Karpas-422 (cell line): ENCODE data around the gene RBMS3. TPM values are rescaled to one million over a fixed set of nuclear protein-coding genes. Genes with fewer than 3 reads are reported as not detected.
"Not testable (repeated sequence)": the region's sequence is repeated elsewhere in the genome, so short reads cannot be mapped to it uniquely, and the experiment has no call there.

Experiments used
- DNase-seq: peaks from one replicate; pipeline ENCODE4 v3.0.0-alpha.2; 2015
- H2AFZ ChIP-seq: fragments of 200-600 bp; sonication (generic); 2 replicates; pipeline ENCODE4 v1.6.1; 2014; ENCODE audit warnings: antibody characterized with exemption, low read length, mixed read lengths
- H3K27ac ChIP-seq: fragments of 200-600 bp; sonication (generic); 2 replicates; pipeline ENCODE4 v1.5.1; 2014; ENCODE audit warnings: mild to moderate bottlenecking, low read length, moderate library complexity
- H3K27me3 ChIP-seq: fragments of 200-600 bp; sonication (generic); 2 replicates; pipeline ENCODE4 v1.6.1; 2014; ENCODE audit warnings: low read length, mixed read lengths
- H3K36me3 ChIP-seq: fragments of 200-600 bp; sonication (generic); 2 replicates; pipeline ENCODE4 v1.6.1; 2014; ENCODE audit warnings: low read length, mixed read lengths; ENCODE audit not compliant: insufficient read depth
- H3K4me1 ChIP-seq: fragments of 200-600 bp; sonication (generic); 2 replicates; pipeline ENCODE4 v1.6.1; 2014; ENCODE audit warnings: mild to moderate bottlenecking, low read length, mixed read lengths
- H3K4me2 ChIP-seq: fragments of 200-600 bp; sonication (generic); 2 replicates; pipeline ENCODE4 v1.6.1; 2014; ENCODE audit warnings: low read length, low read depth, mild to moderate bottlenecking; ENCODE audit not compliant: poor library complexity, severe bottlenecking
- H3K4me3 ChIP-seq: fragments of 200-600 bp; sonication (generic); 2 replicates; pipeline ENCODE4 v1.5.1; 2014; ENCODE audit warnings: mild to moderate bottlenecking, antibody characterized with exemption, low read length, mixed read lengths
- H3K79me2 ChIP-seq: fragments of 200-600 bp; sonication (generic); 2 replicates; pipeline ENCODE4 v1.6.1; 2014; ENCODE audit warnings: mild to moderate bottlenecking, low read length, mixed read lengths
- H3K9ac ChIP-seq: fragments of 200-600 bp; sonication (generic); 2 replicates; pipeline ENCODE4 v1.6.0; 2014; ENCODE audit warnings: low read length
- H3K9me2 ChIP-seq: fragments of 200-600 bp; sonication (generic), shearing (Covaris generic); replicated peaks from 2 replicates; pipeline ENCODE4 v1.6.0; 2014; ENCODE audit warnings: mild to moderate bottlenecking, low read length, moderate library complexity; ENCODE audit not compliant: insufficient read depth
- H3K9me3 ChIP-seq: fragments of 300-700, 200-600 bp; sonication (generic); 2 replicates; pipeline ENCODE4 v1.6.1; 2014; ENCODE audit warnings: low read length, mixed read lengths
- H4K20me1 ChIP-seq: fragments of 200-600 bp; sonication (generic); 2 replicates; pipeline ENCODE4 v1.6.1; 2014; ENCODE audit warnings: mild to moderate bottlenecking, antibody characterized with exemption, low read length, low read depth; ENCODE audit not compliant: insufficient read depth
- total RNA-seq: library from RNA; depleted of rRNA; stranded (reverse); fragments of >200 nt; shearing (Covaris generic); gene quantifications from 2 replicates; pipeline ENCODE4 v1.2.3, GENCODE V29; 2014; ENCODE audit warnings: low replicate concordance

RBMS3 gene
- total RNA-seq, 1 experiment from 2014 or later, result not detected

DNA sequence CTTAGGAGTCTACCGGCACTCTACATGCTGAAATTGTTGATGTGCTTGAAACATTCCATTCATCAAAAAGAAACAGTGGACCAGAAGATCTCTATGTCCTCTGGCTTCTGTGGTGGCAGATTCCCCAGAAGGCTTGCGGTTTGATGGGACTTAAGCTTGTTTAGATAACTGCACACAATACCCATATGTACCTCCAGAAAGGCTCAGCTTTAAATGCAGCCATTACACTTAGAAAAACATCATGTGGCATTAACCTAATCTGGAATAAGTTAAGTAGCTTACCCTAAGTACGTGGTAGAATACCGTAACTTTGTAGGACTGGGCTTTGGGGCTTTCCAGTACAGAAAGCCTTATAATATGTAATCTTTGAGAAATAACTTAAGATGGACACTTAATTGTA is 187.3 kb downstream of the RBMS3 start:
- Histone ChIP-seq H4K20me1 (no peaks in the 10 kb centered on the region), H3K9me2 (0 out of 2 replicates have a peak, but pooled peaks cover 3% of the 10 kb centered on the region), H3K9ac (no peak overlapping the region), H3K36me3 (no peaks in the 10 kb centered on the region), H3K4me1 (no peaks in the 10 kb centered on the region), H3K27me3 (no peaks in the 10 kb centered on the region), H2AFZ (no peak overlapping the region), H3K9me3 (peaks cover 16% of the 10 kb centered on the region; the same call in 1 of the 2 replicates), H3K4me3 (no peak overlapping the region), H3K79me2 (no peaks in the 10 kb centered on the region), H3K27ac (no peak overlapping the region), H3K4me2 (no peak overlapping the region)
- no peak for DNase-seq

DNA sequence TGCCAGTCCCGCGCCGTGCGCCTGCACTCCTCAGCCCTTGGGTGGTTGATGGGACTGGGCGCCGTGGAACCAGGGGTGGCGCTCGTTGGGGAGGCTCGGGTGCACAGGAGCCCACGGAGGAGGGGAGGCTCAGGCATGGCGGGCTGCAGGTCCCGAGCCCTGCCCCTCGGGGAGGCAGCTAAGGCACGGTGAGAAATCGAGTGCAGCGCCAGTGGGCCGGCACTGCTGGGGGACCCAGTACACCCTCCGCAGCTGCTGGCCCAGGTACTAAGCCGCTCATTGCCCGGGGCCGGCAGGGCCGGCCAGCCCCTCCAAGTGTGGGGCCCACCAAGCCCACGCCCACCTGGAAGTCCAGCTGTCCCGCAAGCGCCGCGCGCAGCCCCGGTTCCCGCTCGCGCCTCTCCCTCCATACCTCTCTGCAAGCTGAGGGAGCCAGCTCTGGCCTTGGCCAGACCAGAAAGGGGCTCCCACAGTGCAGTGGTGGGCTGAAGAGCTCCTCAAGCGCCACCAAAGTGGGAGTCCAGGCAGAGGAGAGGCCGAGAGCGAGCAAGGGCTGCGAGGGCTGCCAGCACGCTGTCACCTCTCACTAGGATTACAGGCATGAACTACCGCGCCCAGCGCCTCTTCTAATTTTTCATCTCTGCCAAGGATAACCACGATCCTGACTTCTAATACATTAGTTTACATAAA is 192.8 kb downstream of the RBMS3 start:
- DNase-seq, H3K27ac ChIP-seq, H3K4me1 ChIP-seq, H3K27me3 ChIP-seq, H3K9me3 ChIP-seq, H3K9ac ChIP-seq, H3K4me2 ChIP-seq, H3K4me3 ChIP-seq, H3K79me2 ChIP-seq, H2AFZ ChIP-seq, H3K9me2 ChIP-seq, H4K20me1 ChIP-seq, H3K36me3 ChIP-seq: not testable (repeated sequence)

DNA sequence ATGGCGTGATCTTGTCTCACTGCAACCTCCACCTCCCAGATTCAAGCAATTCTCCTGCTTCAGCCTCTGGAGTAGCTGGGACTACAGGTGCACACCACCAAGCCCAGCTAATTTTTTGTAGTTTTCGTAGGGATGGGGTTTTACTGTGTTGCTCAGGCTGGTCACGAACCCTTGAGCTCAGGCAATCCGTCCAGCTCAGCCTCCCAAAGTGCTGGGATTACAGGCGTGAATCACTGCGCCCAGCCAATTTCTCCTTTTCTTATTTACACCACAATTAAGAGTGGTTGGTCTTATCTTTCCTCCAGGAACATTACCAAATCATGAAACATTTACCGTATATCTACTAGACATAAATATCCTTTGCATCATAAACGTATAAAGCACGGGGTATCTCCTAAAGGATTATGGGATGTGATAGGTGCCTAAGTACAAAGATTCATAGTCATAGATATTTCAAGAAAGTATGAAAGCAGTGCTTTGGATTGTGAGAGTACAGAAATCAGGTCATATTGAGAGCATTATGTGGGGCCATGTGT is 194.5 kb downstream of the RBMS3 start:
- H3K4me3 ChIP-seq, result no peak overlapping the region
- no peak overlapping the region for H3K4me2 ChIP-seq
- no peaks in the 10 kb centered on the region for H3K79me2 ChIP-seq
- H3K4me1 ChIP-seq, result no peaks in the 10 kb centered on the region
- no peaks in the 10 kb centered on the region for H4K20me1 ChIP-seq
- H2AFZ ChIP-seq, result no peak overlapping the region
- peaks cover 3% of the 10 kb centered on the region; the same call in 1 of the 2 replicates for H3K9me3 ChIP-seq
- no peak overlapping the region for H3K27ac ChIP-seq
- H3K36me3 ChIP-seq, result no peaks in the 10 kb centered on the region
- no peaks in the 10 kb centered on the region for H3K9me2 ChIP-seq
- no peak for DNase-seq
- no peak overlapping the region for H3K9ac ChIP-seq
- no peaks in the 10 kb centered on the region for H3K27me3 ChIP-seq

DNA sequence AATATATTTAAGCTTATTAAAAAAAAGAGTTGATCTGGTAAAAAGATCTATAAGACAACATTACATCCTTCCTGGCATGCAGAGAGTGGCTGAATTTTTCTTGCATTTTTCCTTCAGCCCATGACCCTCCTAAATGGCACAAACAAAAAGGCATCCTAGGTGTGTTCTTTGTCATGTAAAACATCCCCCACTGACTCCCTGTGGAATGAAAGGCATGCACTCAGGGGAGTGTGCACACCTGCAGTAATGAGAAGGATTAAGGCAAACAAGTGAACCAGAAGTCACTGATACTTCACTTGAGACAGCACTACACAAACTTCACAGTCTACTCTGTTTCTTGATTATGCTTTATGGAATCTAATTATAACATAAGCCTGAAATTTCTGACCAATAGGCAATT is 195.0 kb downstream of the RBMS3 start:
- Histone ChIP-seq H3K27me3 (no peaks in the 10 kb centered on the region), H3K4me1 (no peaks in the 10 kb centered on the region), H3K4me2 (no peak overlapping the region), H2AFZ (no peak overlapping the region), H3K9me2 (no peaks in the 10 kb centered on the region), H3K4me3 (no peak overlapping the region), H3K9me3 (peaks cover 3% of the 10 kb centered on the region; the same call in 1 of the 2 replicates), H3K9ac (no peak overlapping the region), H3K27ac (no peak overlapping the region), H4K20me1 (no peaks in the 10 kb centered on the region), H3K79me2 (no peaks in the 10 kb centered on the region), H3K36me3 (no peaks in the 10 kb centered on the region)
- no peak for DNase-seq

DNA sequence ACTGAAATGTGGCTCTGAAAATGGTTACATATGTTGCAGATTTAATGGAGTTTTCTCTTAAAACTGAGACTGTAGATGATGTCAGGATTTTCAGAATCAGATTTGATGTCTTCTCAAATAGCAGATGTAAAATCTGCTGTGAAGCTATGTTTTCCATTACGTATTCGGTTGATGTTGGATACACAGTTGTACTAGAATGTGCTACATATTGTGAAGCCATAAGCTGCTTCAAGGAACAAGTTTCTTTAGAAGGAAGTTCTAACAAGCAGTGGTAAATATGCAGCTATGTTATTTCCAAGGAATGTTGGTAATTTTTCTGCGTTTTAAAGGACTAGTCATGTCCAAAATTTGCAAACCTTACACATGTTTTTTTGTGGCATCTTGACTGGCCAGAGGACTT is 197.7 kb downstream of the RBMS3 start:
- H3K4me3 ChIP-seq, result no peak overlapping the region
- H3K9me2 ChIP-seq, result no peaks in the 10 kb centered on the region
- no peak for DNase-seq
- no peak overlapping the region for H2AFZ ChIP-seq
- no peak overlapping the region for H3K9ac ChIP-seq
- H3K27me3 ChIP-seq, result no peaks in the 10 kb centered on the region
- no peaks in the 10 kb centered on the region for H3K4me1 ChIP-seq
- H3K4me2 ChIP-seq, result no peak overlapping the region
- peaks cover 6% of the 10 kb centered on the region; the same call in 1 of the 2 replicates for H3K9me3 ChIP-seq
- no peak overlapping the region for H3K27ac ChIP-seq
- no peaks in the 10 kb centered on the region for H4K20me1 ChIP-seq
- no peaks in the 10 kb centered on the region for H3K36me3 ChIP-seq
- no peaks in the 10 kb centered on the region for H3K79me2 ChIP-seq

DNA sequence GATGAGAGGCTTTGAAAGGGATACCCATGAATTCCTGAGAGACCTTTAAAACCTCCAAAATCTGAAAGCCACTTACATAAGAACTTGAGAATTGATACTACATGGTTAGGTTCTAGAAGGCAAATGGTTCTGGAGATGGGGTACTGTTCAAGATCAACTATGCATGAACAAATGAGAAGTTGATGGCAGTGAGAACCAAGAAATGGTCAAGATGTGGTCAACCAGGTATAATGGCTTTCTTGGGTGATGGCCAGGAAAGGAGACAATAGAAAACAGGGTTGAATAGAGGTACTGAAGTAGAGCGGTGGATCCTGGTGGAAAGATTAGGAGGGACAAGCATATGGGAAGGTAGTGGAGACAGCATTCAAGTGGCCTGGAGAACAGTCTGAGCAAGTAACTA is 200.4 kb downstream of the RBMS3 start:
- peaks cover 13% of the 10 kb centered on the region for H3K9me3 ChIP-seq
- H2AFZ ChIP-seq, result no peak overlapping the region
- H3K27me3 ChIP-seq, result no peaks in the 10 kb centered on the region
- no peaks in the 10 kb centered on the region for H3K36me3 ChIP-seq
- H4K20me1 ChIP-seq, result no peaks in the 10 kb centered on the region
- no peak for DNase-seq
- no peak overlapping the region for H3K4me2 ChIP-seq
- H3K9ac ChIP-seq, result no peak overlapping the region
- H3K4me3 ChIP-seq, result no peak overlapping the region
- no peaks in the 10 kb centered on the region for H3K9me2 ChIP-seq
- H3K4me1 ChIP-seq, result no peaks in the 10 kb centered on the region
- no peaks in the 10 kb centered on the region for H3K79me2 ChIP-seq
- H3K27ac ChIP-seq, result no peak overlapping the region

DNA sequence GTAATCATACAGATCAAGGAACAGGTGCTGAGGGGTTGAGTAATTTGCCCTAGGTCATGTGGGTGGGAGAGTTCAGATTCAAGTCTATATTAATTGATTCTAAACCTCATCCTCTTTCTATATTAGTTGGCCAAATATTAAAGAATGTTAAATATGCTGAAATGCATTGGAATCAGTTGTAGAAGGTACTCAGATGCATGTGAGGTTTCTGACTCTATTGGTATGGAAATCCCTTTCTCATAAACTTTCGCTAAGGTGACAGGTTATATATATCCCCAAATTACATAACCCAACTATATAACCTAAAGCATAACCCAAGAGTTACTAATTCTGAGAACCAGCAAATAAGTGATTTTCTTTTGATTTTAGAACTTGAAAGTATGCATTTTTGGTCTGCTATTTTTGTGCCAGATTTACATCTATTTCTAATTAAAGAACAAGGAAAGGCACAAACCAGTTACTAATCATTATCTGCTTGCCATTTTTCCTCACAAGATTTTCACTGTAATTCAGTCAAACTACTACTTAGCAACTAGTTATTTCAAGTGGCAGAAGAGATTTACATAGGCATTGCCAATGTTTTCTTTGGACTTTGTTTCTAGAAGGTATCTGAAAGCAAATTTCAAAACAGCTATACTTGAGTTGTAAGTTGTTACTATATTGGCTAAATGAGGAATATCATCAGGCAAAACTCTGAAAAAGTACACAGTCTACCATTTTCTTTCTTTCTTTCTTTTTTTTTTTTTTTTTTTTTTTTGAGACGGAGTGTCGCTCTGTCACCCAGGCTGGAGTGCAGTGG is 201.3 kb downstream of the RBMS3 start:
- H3K9me3 ChIP-seq, result peaks cover 10% of the 10 kb centered on the region
- no peak overlapping the region for H3K9ac ChIP-seq
- no peak overlapping the region for H2AFZ ChIP-seq
- H3K27ac ChIP-seq, result no peak overlapping the region
- H4K20me1 ChIP-seq, result no peaks in the 10 kb centered on the region
- no peaks in the 10 kb centered on the region for H3K36me3 ChIP-seq
- DNase-seq, result no peak
- no peaks in the 10 kb centered on the region for H3K27me3 ChIP-seq
- H3K79me2 ChIP-seq, result no peaks in the 10 kb centered on the region
- H3K4me1 ChIP-seq, result no peaks in the 10 kb centered on the region
- no peak overlapping the region for H3K4me2 ChIP-seq
- no peak overlapping the region for H3K4me3 ChIP-seq
- H3K9me2 ChIP-seq, result no peaks in the 10 kb centered on the region

DNA sequence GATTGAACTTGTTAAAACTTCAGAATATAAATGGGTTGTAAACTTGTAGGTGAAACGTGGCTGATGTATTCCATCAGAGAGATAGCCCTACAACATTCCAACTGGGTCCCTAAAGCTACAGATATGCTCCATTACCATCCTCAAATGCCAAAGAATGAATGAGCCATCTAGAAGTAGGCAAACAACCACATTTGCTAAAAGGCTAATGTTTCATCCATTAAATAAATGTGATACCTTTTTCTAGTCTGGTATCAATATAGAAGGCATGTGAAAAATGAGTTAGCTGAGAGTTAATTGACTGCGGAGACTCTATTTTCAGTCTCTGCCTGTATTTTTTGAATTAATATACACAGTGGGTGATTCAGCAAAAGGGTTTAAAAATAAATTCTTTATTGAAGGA is 203.8 kb downstream of the RBMS3 start:
- Histone ChIP-seq H3K9me3 (peaks cover 16% of the 10 kb centered on the region), H3K79me2 (no peaks in the 10 kb centered on the region), H3K4me2 (no peak overlapping the region), H3K4me1 (no peaks in the 10 kb centered on the region), H3K27me3 (no peaks in the 10 kb centered on the region), H3K9ac (no peak overlapping the region), H2AFZ (no peak overlapping the region), H3K36me3 (no peaks in the 10 kb centered on the region), H3K9me2 (no peaks in the 10 kb centered on the region), H3K4me3 (no peak overlapping the region), H4K20me1 (no peaks in the 10 kb centered on the region), H3K27ac (no peak overlapping the region)
- DNase-seq, result no peak
